GM19438 (cell line): Measurements from ENCODE around the gene IMMP2L.
A peak's percentile ranks its signal among the peaks of the same experiment; 100 is the strongest.

Source experiments
- ATAC-seq: cut with Tn5 transposase; IDR thresholded peaks from one replicate; pipeline ENCODE4 v1.9.1; 2021; ENCODE audit warnings: low read depth; ENCODE audit not compliant: unreplicated experiment

Gene IMMP2L

GRCh38 chr7:111184987-111185386, 377.3 kb downstream of the IMMP2L start:
- ATAC-seq = no peak

GRCh38 chr7:111183321-111183720, 379.0 kb downstream of the IMMP2L start:
- ATAC-seq = no peak

- ATAC-seq = no peak
Observed at GRCh38 chr7:111180338-111180737, 382.0 kb downstream of the IMMP2L start.

GRCh38 chr7:111175908-111176441, 386.3 kb downstream of the IMMP2L start:
- ATAC-seq = no peak

- ATAC-seq = no peak
Observed at GRCh38 chr7:111174510-111174909, 387.8 kb downstream of the IMMP2L start.

- no peak for ATAC-seq
Observed at GRCh38 chr7:111173990-111174389, 388.3 kb downstream of the IMMP2L start.

GRCh38 chr7:111173528-111173927, 388.8 kb downstream of the IMMP2L start:
- no peak for ATAC-seq

GRCh38 chr7:111172564-111173257, 389.6 kb downstream of the IMMP2L start:
- ATAC-seq = no peak

GRCh38 chr7:111168182-111168581, 394.1 kb downstream of the IMMP2L start:
- ATAC-seq = no peak

- no peak for ATAC-seq
Observed at GRCh38 chr7:111164442-111164841, 397.9 kb downstream of the IMMP2L start.

- no peak for ATAC-seq
Observed at GRCh38 chr7:111162692-111163091, 399.6 kb downstream of the IMMP2L start.

- no peak for ATAC-seq
Observed at GRCh38 chr7:111160297-111160696, 402.0 kb downstream of the IMMP2L start.

GRCh38 chr7:111159426-111159825, 402.9 kb downstream of the IMMP2L start:
- no peak for ATAC-seq

- no peak for ATAC-seq
Observed at GRCh38 chr7:111150709-111151108, 411.6 kb downstream of the IMMP2L start.

- no peak for ATAC-seq
Observed at GRCh38 chr7:111147708-111148533, 414.4 kb downstream of the IMMP2L start.

- no peak for ATAC-seq
Observed at GRCh38 chr7:111146136-111146535, 416.2 kb downstream of the IMMP2L start.

GRCh38 chr7:111145472-111145871, 416.8 kb downstream of the IMMP2L start:
- ATAC-seq = no peak

- ATAC-seq = no peak
Observed at GRCh38 chr7:111140091-111140865, 422.0 kb downstream of the IMMP2L start.

GRCh38 chr7:111138586-111138985, 423.7 kb downstream of the IMMP2L start:
- no peak for ATAC-seq

- ATAC-seq = peak; percentile 96
Observed at GRCh38 chr7:111138193-111138569, 424.1 kb downstream of the IMMP2L start.
